Measurements from ENCODE around the gene TTC33.
A peak's percentile ranks its signal among the peaks of the same experiment; 100 is the strongest.

Gene TTC33

DNA sequence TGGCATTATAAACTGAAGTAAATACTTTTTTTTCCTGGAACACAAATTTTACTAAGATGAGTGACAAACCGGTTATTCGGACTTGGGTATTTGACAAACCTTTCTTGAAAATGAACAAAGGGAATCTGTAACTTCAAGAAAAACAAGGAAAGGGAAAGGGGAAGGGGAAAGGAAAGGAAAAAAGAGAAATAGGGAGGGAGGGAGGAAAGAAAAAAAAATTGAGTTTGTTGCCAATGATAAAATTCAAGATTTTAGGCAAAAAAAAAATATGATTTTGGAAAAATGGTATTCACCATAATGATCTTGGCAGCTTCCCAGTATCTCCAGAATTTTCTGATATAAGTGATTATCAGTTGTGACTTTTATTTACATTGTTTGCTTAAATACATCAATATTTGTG lies 1.6 kb upstream of the TTC33 start:
- H3K27me3 ChIP-seq (replicated peaks; ENCODE audit: control insufficient read depth, insufficient read depth, low read length, poor library complexity, severe bottlenecking) = no peaks in the 10 kb centered on the region
- DNase-seq = no peak

DNA sequence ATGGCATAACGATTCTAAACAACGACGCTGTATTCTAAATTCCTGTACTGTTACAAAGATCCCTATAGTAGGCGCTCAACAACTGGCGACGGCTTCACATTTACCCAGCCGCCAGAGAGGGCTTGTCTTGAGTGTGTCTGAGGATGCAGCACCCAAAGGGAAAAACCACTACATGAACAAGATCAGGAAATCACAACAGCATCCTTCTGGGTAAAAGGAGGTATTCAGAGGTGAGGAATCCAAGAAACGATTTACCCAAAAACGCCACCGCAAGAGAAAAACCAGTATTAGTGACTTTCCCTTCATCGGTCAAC lies 711 bp downstream of the TTC33 start:
- Histone ChIP-seq H3K27me3 (replicated peaks; ENCODE audit: control insufficient read depth, insufficient read depth, low read length, poor library complexity, severe bottlenecking) (no peaks in the 10 kb centered on the region), H3K9me3 (ENCODE audit: control insufficient read depth, low read length) (no peaks in the 10 kb centered on the region), H3K4me1 (ENCODE audit: control insufficient read depth, insufficient read depth, low read length, poor library complexity, severe bottlenecking) (no peaks in the 10 kb centered on the region), H3K27ac (ENCODE audit: insufficient read depth, low read length, poor library complexity, severe bottlenecking) (peak overlapping the region; percentile 85), H3K36me3 (ENCODE audit: control insufficient read depth, insufficient read depth, low read length) (no peaks in the 10 kb centered on the region), H3K4me3 (ENCODE audit: insufficient read depth, low read depth, low read length, poor library complexity, severe bottlenecking) (peak overlapping the region; percentile 83)
- DNase-seq = peak; percentile 38 to 51 (median 46)

More for the DNA sequence above, 1.6 kb upstream of the TTC33 start:
- Histone ChIP-seq H3K27ac (ENCODE audit: insufficient read depth, low read length, poor library complexity, severe bottlenecking) (no peak overlapping the region), H3K9me3 (ENCODE audit: control insufficient read depth, low read length) (no peaks in the 10 kb centered on the region), H3K4me1 (ENCODE audit: control insufficient read depth, insufficient read depth, low read length, poor library complexity, severe bottlenecking) (no peaks in the 10 kb centered on the region), H3K4me3 (ENCODE audit: insufficient read depth, low read depth, low read length, poor library complexity, severe bottlenecking) (no peak overlapping the region), H3K36me3 (ENCODE audit: control insufficient read depth, insufficient read depth, low read length) (peaks cover 8% of the 10 kb centered on the region)

DNA sequence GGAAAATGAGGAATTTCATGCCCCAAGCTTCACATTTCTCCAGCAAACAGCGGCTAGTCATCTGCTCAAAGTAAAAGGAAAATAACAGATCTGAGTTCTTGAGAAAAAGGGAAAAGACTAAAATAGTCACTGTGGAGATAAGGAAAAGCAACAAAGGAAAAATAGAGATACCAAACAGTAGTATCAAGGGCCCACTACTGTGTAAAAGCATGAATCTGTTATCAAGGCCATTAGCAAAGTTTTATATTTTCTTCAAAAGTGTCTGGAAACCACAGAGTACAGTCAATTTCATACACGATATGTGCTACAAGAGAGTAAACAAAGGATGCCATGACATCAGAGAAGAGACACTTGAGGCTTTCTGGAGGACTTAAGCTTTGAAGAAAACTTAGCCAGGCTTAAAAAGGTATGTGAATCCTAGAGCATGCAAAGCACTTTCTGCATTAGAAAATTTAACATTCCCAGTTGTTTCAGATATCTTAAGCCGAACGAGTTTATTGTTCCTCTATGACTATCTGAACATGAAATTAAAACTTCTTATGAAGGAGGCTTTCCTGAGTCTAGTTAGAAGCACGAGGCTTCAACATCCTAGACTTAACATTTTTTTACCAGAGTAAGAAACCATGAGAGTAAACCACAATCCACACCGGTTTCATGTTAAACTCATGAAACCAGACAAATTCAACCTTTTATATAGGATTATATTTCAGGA lies 1.2 kb downstream of the TTC33 start:
- H3K9me3 ChIP-seq (ENCODE audit: control insufficient read depth, low read length) = no peaks in the 10 kb centered on the region
- no peaks in the 10 kb centered on the region for H3K4me1 ChIP-seq (ENCODE audit: control insufficient read depth, insufficient read depth, low read length, poor library complexity, severe bottlenecking)
- H3K36me3 ChIP-seq (ENCODE audit: control insufficient read depth, insufficient read depth, low read length) = no peaks in the 10 kb centered on the region
- no peaks in the 10 kb centered on the region for H3K27me3 ChIP-seq (replicated peaks; ENCODE audit: control insufficient read depth, insufficient read depth, low read length, poor library complexity, severe bottlenecking)
- no peak for DNase-seq
- peak overlapping the region; percentile 83 for H3K4me3 ChIP-seq (ENCODE audit: insufficient read depth, low read depth, low read length, poor library complexity, severe bottlenecking)
- H3K27ac ChIP-seq (ENCODE audit: insufficient read depth, low read length, poor library complexity, severe bottlenecking) = peak overlapping the region; percentile 85

DNA sequence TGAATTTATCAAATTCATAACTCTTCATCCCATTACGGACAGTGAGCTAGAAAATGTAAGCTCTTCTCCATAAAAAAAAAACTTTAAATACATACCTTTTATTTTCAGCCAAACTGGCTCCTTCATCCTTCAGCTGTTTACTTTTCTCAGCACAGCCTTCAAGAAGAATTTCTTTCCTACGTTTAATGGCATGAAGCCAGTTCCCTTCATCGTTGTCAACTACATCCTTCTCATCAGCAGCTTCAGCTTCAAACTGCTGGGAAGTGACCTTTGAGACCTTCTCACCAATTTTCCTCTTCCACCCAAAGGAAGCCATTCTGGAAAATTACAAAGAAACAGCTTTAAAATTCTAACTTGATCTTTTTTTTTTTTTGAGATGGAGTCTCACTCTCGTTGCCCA lies 9.1 kb downstream of the TTC33 start:
- no peak for DNase-seq
- H3K27me3 ChIP-seq (replicated peaks; ENCODE audit: control insufficient read depth, insufficient read depth, low read length, poor library complexity, severe bottlenecking) = no peaks in the 10 kb centered on the region
- H3K4me1 ChIP-seq (ENCODE audit: control insufficient read depth, insufficient read depth, low read length, poor library complexity, severe bottlenecking) = no peaks in the 10 kb centered on the region
- no peaks in the 10 kb centered on the region for H3K9me3 ChIP-seq (ENCODE audit: control insufficient read depth, low read length)
- peaks cover under 1% of the 10 kb centered on the region for H3K36me3 ChIP-seq (ENCODE audit: control insufficient read depth, insufficient read depth, low read length)
- no peak overlapping the region for H3K4me3 ChIP-seq (ENCODE audit: insufficient read depth, low read depth, low read length, poor library complexity, severe bottlenecking)
- no peak overlapping the region for H3K27ac ChIP-seq (ENCODE audit: insufficient read depth, low read length, poor library complexity, severe bottlenecking)

DNA sequence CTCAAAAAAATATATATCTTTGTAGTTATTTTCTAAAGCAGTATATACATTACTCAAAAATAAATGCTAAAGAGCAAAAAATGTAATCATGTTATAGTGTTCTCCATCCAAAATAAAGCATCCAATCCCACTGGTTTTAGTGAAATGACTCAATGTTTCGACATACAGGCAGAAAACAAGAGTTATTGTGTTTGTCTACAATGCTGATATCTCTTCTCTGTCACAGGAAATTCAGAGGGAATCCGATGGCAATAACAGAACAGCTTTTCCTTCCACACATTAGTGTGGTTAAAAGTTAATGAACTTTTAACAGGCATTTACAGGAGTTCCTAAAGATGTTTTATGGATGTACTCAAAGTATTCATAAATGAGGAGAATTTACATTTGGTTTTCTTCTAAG lies 12.0 kb downstream of the TTC33 start:
- H3K4me3 ChIP-seq (ENCODE audit: insufficient read depth, low read depth, low read length, poor library complexity, severe bottlenecking) = no peak overlapping the region
- peaks cover 21% of the 10 kb centered on the region for H3K36me3 ChIP-seq (ENCODE audit: control insufficient read depth, insufficient read depth, low read length)
- DNase-seq = no peak
- H3K27me3 ChIP-seq (replicated peaks; ENCODE audit: control insufficient read depth, insufficient read depth, low read length, poor library complexity, severe bottlenecking) = no peaks in the 10 kb centered on the region
- no peak overlapping the region for H3K27ac ChIP-seq (ENCODE audit: insufficient read depth, low read length, poor library complexity, severe bottlenecking)
- H3K4me1 ChIP-seq (ENCODE audit: control insufficient read depth, insufficient read depth, low read length, poor library complexity, severe bottlenecking) = no peaks in the 10 kb centered on the region
- H3K9me3 ChIP-seq (ENCODE audit: control insufficient read depth, low read length) = no peaks in the 10 kb centered on the region

DNA sequence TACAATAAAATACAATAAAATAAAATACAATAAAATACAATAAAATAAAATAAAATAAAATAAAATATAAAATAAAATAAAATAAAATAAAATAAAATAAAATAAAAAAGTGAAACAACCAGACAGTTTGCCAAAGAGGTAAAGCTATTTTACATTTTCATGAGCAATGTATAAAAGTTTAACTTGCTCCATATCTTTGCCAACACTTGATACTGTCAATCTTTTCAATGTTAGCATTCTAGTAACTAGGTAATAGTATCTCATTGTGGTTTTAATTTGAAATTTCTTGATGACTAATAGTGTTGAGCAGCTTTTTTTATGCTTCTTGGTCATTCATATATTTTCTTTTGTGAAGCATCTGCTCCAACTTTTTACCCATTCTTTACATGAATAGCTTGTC lies 17.3 kb downstream of the TTC33 start:
- H3K9me3 ChIP-seq (ENCODE audit: control insufficient read depth, low read length) = no peaks in the 10 kb centered on the region
- DNase-seq = no peak
- H3K4me1 ChIP-seq (ENCODE audit: control insufficient read depth, insufficient read depth, low read length, poor library complexity, severe bottlenecking) = no peaks in the 10 kb centered on the region
- H3K27ac ChIP-seq (ENCODE audit: insufficient read depth, low read length, poor library complexity, severe bottlenecking) = no peak overlapping the region
- H3K27me3 ChIP-seq (replicated peaks; ENCODE audit: control insufficient read depth, insufficient read depth, low read length, poor library complexity, severe bottlenecking) = no peaks in the 10 kb centered on the region
- H3K4me3 ChIP-seq (ENCODE audit: insufficient read depth, low read depth, low read length, poor library complexity, severe bottlenecking) = no peak overlapping the region
- peaks cover 23% of the 10 kb centered on the region for H3K36me3 ChIP-seq (ENCODE audit: control insufficient read depth, insufficient read depth, low read length)

DNA sequence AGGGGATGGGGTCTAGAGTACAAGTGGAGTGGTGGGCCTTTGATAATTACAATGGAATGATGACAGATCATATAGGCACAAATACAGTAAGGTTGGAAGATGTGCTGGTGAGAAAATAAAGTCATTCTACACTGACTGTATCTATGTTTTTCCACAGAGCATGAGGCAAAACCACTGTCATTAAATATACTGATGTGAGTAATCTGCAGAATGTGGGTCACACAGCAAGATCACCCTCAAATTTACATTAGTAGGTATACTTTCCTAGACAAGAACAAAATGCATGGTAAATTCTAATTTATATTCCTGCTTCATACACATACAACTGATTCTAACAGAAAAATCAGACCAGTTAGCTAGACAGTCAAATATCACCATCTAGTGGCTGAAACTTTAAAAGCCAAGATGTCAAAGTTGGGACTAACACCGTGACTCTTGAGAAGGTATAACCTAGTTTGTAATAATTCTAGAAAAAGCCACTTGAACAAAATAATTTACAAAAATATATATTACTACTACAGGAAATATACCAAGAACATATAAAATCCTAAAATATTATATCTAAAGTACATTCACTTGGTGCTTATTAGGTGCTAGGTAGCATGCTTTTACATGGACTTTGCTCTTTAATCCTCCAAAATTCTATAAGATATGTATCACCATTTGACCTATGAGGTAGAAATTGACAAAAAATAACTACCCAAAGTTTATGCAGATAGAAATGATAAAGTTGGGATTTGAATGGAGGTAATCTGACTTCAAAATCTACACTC lies 19.5 kb downstream of the TTC33 start:
- Histone ChIP-seq H3K27me3 (replicated peaks; ENCODE audit: control insufficient read depth, insufficient read depth, low read length, poor library complexity, severe bottlenecking) (no peaks in the 10 kb centered on the region), H3K27ac (ENCODE audit: insufficient read depth, low read length, poor library complexity, severe bottlenecking) (no peak overlapping the region), H3K36me3 (ENCODE audit: control insufficient read depth, insufficient read depth, low read length) (peaks cover 18% of the 10 kb centered on the region), H3K4me3 (ENCODE audit: insufficient read depth, low read depth, low read length, poor library complexity, severe bottlenecking) (no peak overlapping the region), H3K9me3 (ENCODE audit: control insufficient read depth, low read length) (no peaks in the 10 kb centered on the region), H3K4me1 (ENCODE audit: control insufficient read depth, insufficient read depth, low read length, poor library complexity, severe bottlenecking) (no peaks in the 10 kb centered on the region)
- no peak for DNase-seq

DNA sequence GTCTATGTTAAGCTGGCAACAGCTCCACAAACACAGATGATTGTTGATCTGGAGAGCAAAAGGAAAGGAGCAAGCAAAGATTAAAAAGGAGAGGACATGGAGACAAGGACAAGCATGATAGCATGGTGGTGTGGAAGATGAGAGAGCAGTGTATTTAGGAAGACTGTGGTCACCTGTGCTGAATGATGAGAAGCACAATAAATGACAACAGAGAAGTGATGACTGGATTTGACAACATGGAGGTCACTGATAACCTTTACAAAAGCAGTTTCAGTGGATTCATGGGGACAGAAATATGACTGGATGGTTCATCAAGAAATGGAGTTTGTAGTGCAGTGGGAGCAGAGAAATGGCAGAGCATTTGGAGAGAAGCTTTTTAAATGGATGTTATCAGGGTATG lies 20.2 kb downstream of the TTC33 start:
- Histone ChIP-seq H3K27me3 (replicated peaks; ENCODE audit: control insufficient read depth, insufficient read depth, low read length, poor library complexity, severe bottlenecking) (no peaks in the 10 kb centered on the region), H3K36me3 (ENCODE audit: control insufficient read depth, insufficient read depth, low read length) (peaks cover 12% of the 10 kb centered on the region)

DNA sequence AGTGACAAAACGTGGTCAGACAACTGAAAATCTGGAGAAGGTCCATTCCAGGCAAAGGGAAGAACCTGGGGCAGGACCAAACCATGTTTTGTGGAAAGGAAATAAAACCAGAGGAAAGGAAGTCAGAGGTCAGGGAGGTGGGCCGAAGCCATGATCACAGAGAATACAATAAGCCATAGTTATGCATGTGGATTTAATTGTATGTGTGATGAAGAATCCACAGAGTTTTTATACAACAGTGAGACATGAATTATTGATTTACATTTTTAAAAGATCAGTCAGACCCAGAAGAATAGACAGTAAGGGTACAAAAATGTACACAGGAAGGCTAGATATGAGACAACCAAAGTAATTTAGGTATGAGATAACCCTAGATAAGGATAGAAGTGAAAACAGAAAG lies 20.8 kb downstream of the TTC33 start:
- Histone ChIP-seq H3K4me3 (ENCODE audit: insufficient read depth, low read depth, low read length, poor library complexity, severe bottlenecking) (no peak overlapping the region), H3K9me3 (ENCODE audit: control insufficient read depth, low read length) (no peaks in the 10 kb centered on the region), H3K4me1 (ENCODE audit: control insufficient read depth, insufficient read depth, low read length, poor library complexity, severe bottlenecking) (no peaks in the 10 kb centered on the region), H3K27ac (ENCODE audit: insufficient read depth, low read length, poor library complexity, severe bottlenecking) (no peak overlapping the region), H3K36me3 (ENCODE audit: control insufficient read depth, insufficient read depth, low read length) (peaks cover 8% of the 10 kb centered on the region), H3K27me3 (replicated peaks; ENCODE audit: control insufficient read depth, insufficient read depth, low read length, poor library complexity, severe bottlenecking) (no peaks in the 10 kb centered on the region)
- DNase-seq = no peak

More for the DNA sequence above, 20.2 kb downstream of the TTC33 start:
- Histone ChIP-seq H3K9me3 (ENCODE audit: control insufficient read depth, low read length) (no peaks in the 10 kb centered on the region), H3K4me1 (ENCODE audit: control insufficient read depth, insufficient read depth, low read length, poor library complexity, severe bottlenecking) (no peaks in the 10 kb centered on the region), H3K27ac (ENCODE audit: insufficient read depth, low read length, poor library complexity, severe bottlenecking) (no peak overlapping the region), H3K4me3 (ENCODE audit: insufficient read depth, low read depth, low read length, poor library complexity, severe bottlenecking) (no peak overlapping the region)
- DNase-seq = no peak

DNA sequence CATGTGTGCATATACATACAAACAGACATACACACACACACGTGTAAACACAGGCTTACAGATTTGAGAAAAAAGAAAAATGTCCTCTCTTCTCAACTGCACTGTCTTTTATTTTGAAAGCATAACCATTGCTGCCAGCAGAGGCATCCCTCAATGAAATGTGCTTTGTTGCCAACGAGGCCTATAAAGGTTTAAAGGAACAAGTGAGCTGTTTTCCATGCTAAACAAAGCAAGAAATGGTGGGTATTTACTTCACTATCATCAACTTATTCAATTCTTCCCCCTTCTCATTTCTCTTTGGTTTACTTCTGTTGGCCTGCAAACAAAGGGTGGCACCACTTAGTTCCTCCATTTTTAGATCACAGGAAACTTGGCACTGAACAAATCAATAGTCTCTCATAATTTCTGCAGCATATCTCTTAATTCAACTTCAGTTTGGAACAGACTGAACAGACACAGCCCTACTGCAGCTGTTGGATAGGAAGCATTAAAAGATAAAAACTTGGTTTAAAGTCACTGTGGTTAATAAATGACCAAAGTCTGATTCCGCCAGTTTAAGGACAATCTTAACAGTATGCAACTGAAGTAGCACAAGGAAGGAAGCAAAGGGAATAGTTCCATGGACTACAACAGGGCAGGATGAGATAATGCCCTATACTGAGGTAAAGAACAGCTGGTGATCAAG lies 21.7 kb downstream of the TTC33 start:
- Histone ChIP-seq H3K4me3 (ENCODE audit: insufficient read depth, low read depth, low read length, poor library complexity, severe bottlenecking) (no peak overlapping the region), H3K27me3 (replicated peaks; ENCODE audit: control insufficient read depth, insufficient read depth, low read length, poor library complexity, severe bottlenecking) (no peaks in the 10 kb centered on the region), H3K36me3 (ENCODE audit: control insufficient read depth, insufficient read depth, low read length) (peaks cover 4% of the 10 kb centered on the region), H3K27ac (ENCODE audit: insufficient read depth, low read length, poor library complexity, severe bottlenecking) (no peak overlapping the region), H3K4me1 (ENCODE audit: control insufficient read depth, insufficient read depth, low read length, poor library complexity, severe bottlenecking) (no peaks in the 10 kb centered on the region), H3K9me3 (ENCODE audit: control insufficient read depth, low read length) (no peaks in the 10 kb centered on the region)
- DNase-seq = no peak
